ENCODE measurements around the gene TVP23C.
A peak's percentile ranks its signal among the peaks of the same experiment; 100 is the strongest.
"Not testable (repeated sequence)": the region's sequence is repeated elsewhere in the genome, so short reads cannot be mapped to it uniquely, and the experiment has no call there.

Gene TVP23C

GRCh38 chr17:15563375-15563857 is at the start of gene TVP23C:
TVP23C (minus strand) TSS chr17:15563483; CDS start chr17:15563448, 35 bp downstream.
- DNase-seq, result peak; percentile 34

GRCh38 chr17:15592960-15593359 is 29.7 kb upstream of the TVP23C start:
- DNase-seq, result not testable (repeated sequence)

- DNase-seq, result not testable (repeated sequence)
These were observed 28.7 kb upstream of the TVP23C start for GRCh38 chr17:15591986-15592385.

- not testable (repeated sequence) for DNase-seq
These were observed 27.6 kb upstream of the TVP23C start for GRCh38 chr17:15590844-15591243.

GRCh38 chr17:15589544-15590536 is 26.6 kb upstream of the TVP23C start:
- not testable (repeated sequence) for DNase-seq

- not testable (repeated sequence) for DNase-seq
These were observed 24.7 kb upstream of the TVP23C start for GRCh38 chr17:15588017-15588416.

- DNase-seq, result not testable (repeated sequence)
These were observed 20.0 kb upstream of the TVP23C start for GRCh38 chr17:15583313-15583712.

GRCh38 chr17:15581462-15581861 is 18.2 kb upstream of the TVP23C start:
- not testable (repeated sequence) for DNase-seq

GRCh38 chr17:15576848-15577247 is 13.6 kb upstream of the TVP23C start:
- not testable (repeated sequence) for DNase-seq

- not testable (repeated sequence) for DNase-seq
These were observed 11.4 kb upstream of the TVP23C start for GRCh38 chr17:15574660-15575059.

- not testable (repeated sequence) for DNase-seq
These were observed 10.6 kb upstream of the TVP23C start for GRCh38 chr17:15573870-15574269.

GRCh38 chr17:15562613-15563374 is 489 bp downstream of the TVP23C start:
- not testable (repeated sequence) for DNase-seq

GRCh38 chr17:15561439-15561838 is 1.8 kb downstream of the TVP23C start:
- DNase-seq, result not testable (repeated sequence)

- not testable (repeated sequence) for DNase-seq
These were observed 4.7 kb downstream of the TVP23C start for GRCh38 chr17:15558403-15559105.

- DNase-seq, result not testable (repeated sequence)
These were observed 5.9 kb downstream of the TVP23C start for GRCh38 chr17:15557334-15557832.

- DNase-seq, result not testable (repeated sequence)
These were observed 10.4 kb downstream of the TVP23C start for GRCh38 chr17:15552932-15553331.

- not testable (repeated sequence) for DNase-seq
These were observed 13.7 kb downstream of the TVP23C start for GRCh38 chr17:15549552-15549951.

- DNase-seq, result not testable (repeated sequence)
These were observed 16.7 kb downstream of the TVP23C start for GRCh38 chr17:15546604-15547003.

- not testable (repeated sequence) for DNase-seq
These were observed 22.7 kb downstream of the TVP23C start for GRCh38 chr17:15540371-15541219.

- DNase-seq, result not testable (repeated sequence)
These were observed 30.2 kb downstream of the TVP23C start for GRCh38 chr17:15533122-15533521.
